ENCODE data around the gene ITM2B. TPM values are rescaled to one million over a fixed set of nuclear protein-coding genes. Genes with fewer than 3 reads are reported as not detected.
A peak's percentile ranks its signal among the peaks of the same experiment; 100 is the strongest.

The ITM2B gene
- total RNA-seq, 1 experiment from 2014 or later, result 179 TPM

DNA sequence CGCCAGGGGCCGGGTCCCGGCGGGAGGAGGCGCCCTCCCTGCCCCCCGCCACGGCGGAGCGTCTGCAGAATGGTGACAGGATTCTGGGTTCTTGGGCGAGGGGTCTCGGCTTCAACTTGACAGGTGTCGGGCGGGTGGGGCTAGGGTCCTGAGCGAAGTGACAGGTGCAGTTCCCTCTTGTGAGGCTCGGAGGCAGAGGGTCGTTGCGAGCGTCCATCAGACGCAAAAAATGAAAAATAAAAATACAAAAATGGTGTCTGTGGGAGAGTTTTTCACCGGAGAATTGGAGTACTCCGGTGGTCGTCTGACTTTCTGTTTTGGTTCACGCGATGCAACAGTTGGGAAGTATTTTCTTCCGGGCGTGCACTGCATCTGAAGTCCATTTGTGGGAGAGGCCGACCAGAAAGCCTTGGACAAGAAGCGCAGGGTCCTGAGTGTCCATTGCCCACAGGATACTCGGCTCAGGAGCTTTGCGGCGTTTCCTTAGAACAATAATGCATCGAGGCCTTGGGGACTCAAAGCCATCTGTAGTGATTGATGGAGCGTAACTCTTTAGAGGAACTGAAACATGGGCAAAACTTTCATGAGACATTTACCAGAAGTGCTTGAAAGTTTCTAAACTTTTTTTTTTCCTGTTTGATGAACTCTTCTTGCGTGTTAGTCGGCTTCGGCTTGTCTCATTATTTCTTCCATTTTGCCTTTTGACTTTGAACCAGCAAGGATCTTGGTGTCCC, 71.3 kb downstream of the ITM2B start:
- DNase-seq (ENCODE audit: unreplicated experiment), result peak; percentile 58
- intact Hi-C loops (cut with micrococcal nuclease), result loop anchor here (1.0 kb wide), 2 partner anchors 71 to 177 kb away; partner anchors contain the start of gene ITM2B
- Mint-ChIP-seq H3K36me3 (ENCODE audit: insufficient read depth, unreplicated experiment) (peaks cover 24% of the 10 kb centered on the region), H3K27me3 (ENCODE audit: insufficient read depth, unreplicated experiment) (no peaks in the 10 kb centered on the region), H3K9me3 (ENCODE audit: unreplicated experiment) (no peaks in the 10 kb centered on the region), H3K4me1 (ENCODE audit: insufficient read depth, unreplicated experiment) (peaks cover 18% of the 10 kb centered on the region), H3K27ac (ENCODE audit: low read depth, unreplicated experiment) (peak overlapping the region; percentile 97), H3K4me3 (ENCODE audit: unreplicated experiment) (peak overlapping the region; percentile 86)
- TF ChIP-seq, protein P1, sequence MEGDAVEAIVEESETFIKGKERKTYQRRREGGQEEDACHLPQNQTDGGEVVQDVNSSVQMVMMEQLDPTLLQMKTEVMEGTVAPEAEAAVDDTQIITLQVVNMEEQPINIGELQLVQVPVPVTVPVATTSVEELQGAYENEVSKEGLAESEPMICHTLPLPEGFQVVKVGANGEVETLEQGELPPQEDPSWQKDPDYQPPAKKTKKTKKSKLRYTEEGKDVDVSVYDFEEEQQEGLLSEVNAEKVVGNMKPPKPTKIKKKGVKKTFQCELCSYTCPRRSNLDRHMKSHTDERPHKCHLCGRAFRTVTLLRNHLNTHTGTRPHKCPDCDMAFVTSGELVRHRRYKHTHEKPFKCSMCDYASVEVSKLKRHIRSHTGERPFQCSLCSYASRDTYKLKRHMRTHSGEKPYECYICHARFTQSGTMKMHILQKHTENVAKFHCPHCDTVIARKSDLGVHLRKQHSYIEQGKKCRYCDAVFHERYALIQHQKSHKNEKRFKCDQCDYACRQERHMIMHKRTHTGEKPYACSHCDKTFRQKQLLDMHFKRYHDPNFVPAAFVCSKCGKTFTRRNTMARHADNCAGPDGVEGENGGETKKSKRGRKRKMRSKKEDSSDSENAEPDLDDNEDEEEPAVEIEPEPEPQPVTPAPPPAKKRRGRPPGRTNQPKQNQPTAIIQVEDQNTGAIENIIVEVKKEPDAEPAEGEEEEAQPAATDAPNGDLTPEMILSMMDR (IDR thresholded peaks at IDR 0.05; ENCODE audit: unreplicated experiment), result no peak
- TSS peak; percentile 42 for BruUV-seq (replicated peaks)
- CTCF ChIA-PET, result interaction anchor here (0.5 to 1.0 kb wide), 3 partner anchors 31 to 1342 kb away, joined by 3 read pairs; no protein-coding TSS in a partner anchor
- POLR2A ChIA-PET, result interaction anchor here (0.6 to 5.8 kb wide), 20 partner anchors 10 to 800 kb away, joined by 3 to 92 read pairs (median 4); partner anchors contain the start of genes ITM2B, LPAR6 and NUDT15

DNA sequence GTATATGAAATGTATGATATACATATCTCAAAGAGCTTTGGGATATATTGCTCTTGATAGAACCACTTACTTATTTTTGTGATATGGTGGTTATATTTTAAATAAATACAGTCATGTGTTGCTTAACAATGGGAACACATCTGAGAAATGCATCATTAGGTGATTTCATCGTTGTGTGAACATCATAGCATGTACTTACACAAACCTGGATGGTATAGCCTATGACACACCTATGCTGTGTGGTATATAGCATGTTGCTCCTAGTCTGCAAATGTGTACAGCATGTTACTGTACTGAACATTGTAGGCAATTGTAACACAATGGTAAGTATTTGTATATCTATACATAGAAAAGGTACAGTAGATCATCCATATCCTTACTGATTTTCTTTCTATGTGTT, 78.2 kb downstream of the ITM2B start:
- Mint-ChIP-seq H3K27ac (ENCODE audit: low read depth, unreplicated experiment) (no peak overlapping the region), H3K36me3 (ENCODE audit: insufficient read depth, unreplicated experiment) (peaks cover 63% of the 10 kb centered on the region), H3K4me3 (ENCODE audit: unreplicated experiment) (no peak overlapping the region), H3K4me1 (ENCODE audit: insufficient read depth, unreplicated experiment) (peaks cover 14% of the 10 kb centered on the region), H3K27me3 (ENCODE audit: insufficient read depth, unreplicated experiment) (no peaks in the 10 kb centered on the region), H3K9me3 (ENCODE audit: unreplicated experiment) (no peaks in the 10 kb centered on the region)
- TF ChIP-seq, protein P1 (IDR thresholded peaks at IDR 0.05; ENCODE audit: unreplicated experiment), result no peak
- ChIA-PET CTCF (no interaction called here), POLR2A (interaction anchor here (0.5 kb wide), 1 partner anchor 108 kb away, joined by 3 read pairs; no protein-coding TSS in a partner anchor)
- BruUV-seq (replicated peaks), result no TSS peak
- no peak for DNase-seq (ENCODE audit: unreplicated experiment)
- intact Hi-C loops (cut with micrococcal nuclease), result no loop called here

DNA sequence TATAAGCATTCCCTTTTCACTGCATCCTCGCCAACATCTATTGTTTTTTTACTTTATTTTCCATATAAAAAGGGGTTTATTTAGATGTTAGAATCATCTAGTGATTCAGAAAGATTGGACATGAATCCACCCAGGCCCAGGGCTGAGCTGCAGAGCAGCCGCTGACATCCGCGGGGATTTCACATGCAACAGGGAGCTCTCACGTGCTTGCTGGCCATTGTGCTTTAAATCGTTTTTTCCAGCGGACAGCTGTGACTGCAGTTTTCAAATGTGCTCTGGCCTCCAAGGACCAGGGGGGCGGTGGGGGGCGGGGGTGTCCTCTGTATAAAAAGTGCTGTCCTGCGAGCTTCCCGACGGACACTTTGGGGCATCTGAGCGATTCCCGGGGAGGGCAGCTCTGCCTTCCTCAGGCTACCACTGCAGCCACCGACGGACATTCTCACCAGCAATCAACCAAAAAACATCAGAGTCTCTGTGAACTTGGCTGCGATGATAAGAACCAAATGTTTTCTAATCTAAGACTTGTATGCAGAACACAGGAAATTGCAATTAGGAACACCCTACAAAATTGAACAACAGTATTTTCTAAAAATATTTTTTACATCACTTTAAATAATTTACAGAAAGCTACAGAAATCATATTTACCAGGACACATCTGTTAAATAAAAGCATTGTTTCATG, 83.1 kb downstream of the ITM2B start:
- Mint-ChIP-seq H3K4me1 (ENCODE audit: insufficient read depth, unreplicated experiment) (no peaks in the 10 kb centered on the region), H3K9me3 (ENCODE audit: unreplicated experiment) (no peaks in the 10 kb centered on the region), H3K27me3 (ENCODE audit: insufficient read depth, unreplicated experiment) (no peaks in the 10 kb centered on the region), H3K36me3 (ENCODE audit: insufficient read depth, unreplicated experiment) (peaks cover 51% of the 10 kb centered on the region), H3K27ac (ENCODE audit: low read depth, unreplicated experiment) (no peak overlapping the region), H3K4me3 (ENCODE audit: unreplicated experiment) (no peak overlapping the region)
- DNase-seq (ENCODE audit: unreplicated experiment), result no peak
- no TSS peak for BruUV-seq (replicated peaks)
- intact Hi-C loops (cut with micrococcal nuclease), result no loop called here
- ChIA-PET CTCF (interaction anchor here (0.7 kb wide), 1 partner anchor 189 kb away, joined by 5 read pairs; no protein-coding TSS in a partner anchor), POLR2A (no interaction called here)
- TF ChIP-seq, protein P1 (IDR thresholded peaks at IDR 0.05; ENCODE audit: unreplicated experiment), result no peak

DNA sequence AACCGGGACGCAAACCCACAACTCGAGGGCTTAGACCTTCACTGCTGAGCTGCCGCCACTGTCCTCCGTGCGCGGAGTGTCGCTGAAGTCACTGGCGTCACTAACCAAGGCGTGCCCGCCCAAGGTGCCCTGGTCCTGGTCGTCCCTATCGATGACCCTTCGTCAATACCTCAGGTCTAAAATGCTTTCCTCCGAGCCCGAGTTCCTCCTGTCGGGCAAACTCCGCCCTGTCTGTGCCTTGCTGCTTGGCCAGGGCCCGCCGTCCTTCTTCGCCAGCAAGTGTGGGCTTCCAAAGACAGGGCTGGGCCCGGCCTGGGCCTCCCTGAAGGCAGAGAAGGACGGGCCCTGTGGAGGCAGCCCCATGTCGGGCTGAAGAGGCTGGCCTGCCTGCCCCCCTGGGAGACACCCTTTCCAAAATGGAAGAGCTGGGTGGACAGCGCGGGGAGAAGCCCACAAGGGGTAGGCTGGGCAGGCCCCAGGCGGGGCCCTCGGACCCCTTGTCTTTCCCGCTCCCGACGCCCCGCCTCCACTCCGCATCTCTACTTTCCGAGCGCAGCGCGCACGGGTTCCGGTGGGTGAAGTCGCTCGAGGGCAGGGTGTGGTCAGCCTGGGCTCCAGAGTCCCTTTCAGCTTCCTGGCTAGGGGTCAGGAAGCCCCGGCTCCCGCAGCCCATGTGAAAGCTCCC, 84.0 kb downstream of the ITM2B start:
- no peak overlapping the region for H3K27ac Mint-ChIP-seq (ENCODE audit: low read depth, unreplicated experiment)
- H3K9me3 Mint-ChIP-seq (ENCODE audit: unreplicated experiment), result no peaks in the 10 kb centered on the region
- intact Hi-C loops (cut with micrococcal nuclease), result no loop called here
- no peaks in the 10 kb centered on the region for H3K4me1 Mint-ChIP-seq (ENCODE audit: insufficient read depth, unreplicated experiment)
- ChIA-PET CTCF (interaction anchor here (0.7 to 1.0 kb wide), 2 partner anchors 10 to 440 kb away, joined by 3 read pairs; no protein-coding TSS in a partner anchor), POLR2A (no interaction called here)
- H3K4me3 Mint-ChIP-seq (ENCODE audit: unreplicated experiment), result no peak overlapping the region
- peaks cover 48% of the 10 kb centered on the region for H3K36me3 Mint-ChIP-seq (ENCODE audit: insufficient read depth, unreplicated experiment)
- no peaks in the 10 kb centered on the region for H3K27me3 Mint-ChIP-seq (ENCODE audit: insufficient read depth, unreplicated experiment)
- TF ChIP-seq, protein P1 (IDR thresholded peaks at IDR 0.05; ENCODE audit: unreplicated experiment), result no peak
- no peak for DNase-seq (ENCODE audit: unreplicated experiment)
- no TSS peak for BruUV-seq (replicated peaks)
